Activated CD8-positive, alpha-beta T cell treated with anti-CD3 and anti-CD28 coated beads for 36 hours (primary cell): ENCODE measurements around the gene DCHS1. TPM values are rescaled to one million over a fixed set of nuclear protein-coding genes. Genes with fewer than 3 reads are reported as not detected.
A peak's percentile ranks its signal among the peaks of the same experiment; 100 is the strongest.

Source experiments
- ATAC-seq: fragments of 200-7000 bp; cut with Tn5 transposase; one replicate; pipeline ENCODE4 v1.10.0; 2021; ENCODE audit warnings: mild to moderate bottlenecking, moderate library complexity
- CTCF ChIA-PET: fragments of 350-600 bp; sonication (Branson Sonifier 250); formaldehyde crosslinking; loops from one replicate; lab custom pipeline; 2021; ENCODE audit warnings: antibody characterized with exemption; lab: Charles Lee
- POLR2A ChIA-PET: fragments of 350-600 bp; sonication (Branson Sonifier 250); formaldehyde crosslinking; loops from one replicate; lab custom pipeline; 2021; ENCODE audit warnings: antibody characterized with exemption; lab: Charles Lee
- DNase-seq: peaks from one replicate; pipeline ENCODE4 v3.0.0-alpha.2; 2020
- H3K27ac Mint-ChIP-seq: one replicate; pipeline ENCODE4 v1.8.0; 2021; ENCODE audit warnings: mild to moderate bottlenecking, mixed read lengths
- H3K27me3 Mint-ChIP-seq: one replicate; pipeline ENCODE4 v1.8.0; 2021; ENCODE audit warnings: mixed read lengths
- H3K36me3 Mint-ChIP-seq: one replicate; pipeline ENCODE4 v1.8.0; 2021; ENCODE audit warnings: low read depth, mixed read lengths
- H3K4me1 Mint-ChIP-seq: one replicate; pipeline ENCODE4 v1.8.0; 2021; ENCODE audit warnings: low read depth, mixed read lengths
- H3K4me3 Mint-ChIP-seq: one replicate; pipeline ENCODE4 v1.8.0; 2021; ENCODE audit warnings: mild to moderate bottlenecking, moderate library complexity, mixed read lengths
- H3K9me3 Mint-ChIP-seq: one replicate; pipeline ENCODE4 v1.8.0; 2021; ENCODE audit warnings: mixed read lengths
- CTCF ChIP-seq: fragments of 200-600 bp; IDR thresholded peaks from one replicate; pipeline ENCODE4 v1.8.0; 2022; ENCODE audit warnings: antibody characterized with exemption, mild to moderate bottlenecking
- intact Hi-C: fragments of 100-400 bp; cut with micrococcal nuclease; formaldehyde crosslinking; loops from one replicate; pipeline ENCODE4 v1.10.0; 2022
- total RNA-seq, 2 experiments: library from RNA; stranded (reverse); gene quantifications; one replicate each; pipeline ENCODE4 v1.2.3, GENCODE V29; 2021

The DCHS1 gene
- total RNA-seq, 2 experiments from 2014 or later = 1.6 TPM

- no peak for DNase-seq
- intact Hi-C loops = loop anchor here (10.0 kb wide), 1 partner anchor 133 kb away; no protein-coding TSS in a partner anchor
- H3K36me3 Mint-ChIP-seq = peaks cover 48% of the 10 kb centered on the region
- H3K27ac Mint-ChIP-seq = peak overlapping the region; percentile 92
- H3K4me3 Mint-ChIP-seq = no peak overlapping the region
- no peak for TF ChIP-seq CTCF
- H3K27me3 Mint-ChIP-seq = no peaks in the 10 kb centered on the region
- CTCF ChIA-PET = interaction anchor here (0.7 to 3.0 kb wide), 20 partner anchors 7 to 233 kb away, joined by 3 to 32 read pairs (median 4); partner anchors contain the start of genes ARFIP2, MRPL17 and TIMM10B
- POLR2A ChIA-PET = interaction anchor here (0.7 to 3.8 kb wide), 9 partner anchors 9 to 72 kb away, joined by 3 to 13 read pairs (median 5); partner anchors contain the start of genes ILK, MRPL17 and RRP8
- H3K4me1 Mint-ChIP-seq = peaks cover 42% of the 10 kb centered on the region
- no peak for ATAC-seq
- no peaks in the 10 kb centered on the region for H3K9me3 Mint-ChIP-seq
Observed at GRCh38 chr11:6611963-6612212, 43.7 kb downstream of the DCHS1 start.

DNA sequence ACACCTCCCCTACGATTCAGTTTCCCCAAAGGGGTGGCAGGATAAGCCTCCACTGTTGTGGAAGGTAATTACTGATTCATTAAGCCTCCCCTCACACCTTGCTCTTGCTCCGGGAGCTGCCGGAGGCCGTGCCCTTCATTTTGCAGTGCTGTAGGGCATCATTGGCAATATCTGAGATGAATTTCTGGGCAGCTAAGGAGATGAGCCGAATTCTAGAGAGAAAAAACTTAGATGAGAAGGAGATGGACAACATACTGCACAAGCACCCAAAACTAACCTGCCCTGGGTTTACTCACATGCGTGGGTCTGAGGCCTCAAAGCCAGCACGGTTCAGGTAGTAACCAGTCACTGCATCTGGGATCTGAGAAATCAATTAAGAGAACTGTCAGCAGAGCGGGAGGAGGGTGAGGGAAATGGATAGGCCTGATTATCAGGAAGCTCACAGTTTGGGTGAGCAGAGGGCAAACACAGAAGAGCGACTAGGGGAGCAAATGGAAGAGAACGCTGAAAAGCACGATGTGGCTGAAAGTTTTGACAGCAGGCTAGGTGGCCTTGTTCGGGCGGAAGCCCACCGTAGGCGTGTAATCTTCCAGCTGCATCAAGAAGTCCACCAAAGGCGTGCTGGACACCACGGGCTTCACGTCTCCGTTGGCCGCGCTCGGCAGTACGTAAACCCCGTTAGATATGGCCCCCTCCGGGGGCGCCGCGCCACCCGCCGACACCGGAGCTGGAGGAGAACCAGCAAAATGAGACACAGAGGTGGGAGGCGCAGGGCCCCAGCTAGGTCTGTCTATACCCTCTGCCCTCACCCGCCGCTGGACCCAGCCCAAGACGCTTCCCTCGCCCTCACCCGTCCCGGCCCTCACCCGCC is 44.3 kb downstream of the DCHS1 start:
- Mint-ChIP-seq H3K4me3 (no peak overlapping the region), H3K36me3 (peaks cover 51% of the 10 kb centered on the region), H3K27ac (peak overlapping the region; percentile 92), H3K9me3 (no peaks in the 10 kb centered on the region), H3K27me3 (no peaks in the 10 kb centered on the region), H3K4me1 (peaks cover 45% of the 10 kb centered on the region)
- ChIA-PET POLR2A (interaction anchor here (0.7 to 3.8 kb wide), 9 partner anchors 8 to 72 kb away, joined by 3 to 13 read pairs (median 5); partner anchors contain the start of genes ILK, MRPL17 and RRP8), CTCF (interaction anchor here (0.7 to 3.0 kb wide), 17 partner anchors 9 to 143 kb away, joined by 3 to 32 read pairs (median 4); partner anchors contain the start of genes ARFIP2, MRPL17 and TIMM10B)
- intact Hi-C loops = loop anchor here (10.0 kb wide), 1 partner anchor 133 kb away; no protein-coding TSS in a partner anchor
- ATAC-seq = peak; percentile 2
- DNase-seq = peak; percentile 40
- TF ChIP-seq CTCF = no peak

DNA sequence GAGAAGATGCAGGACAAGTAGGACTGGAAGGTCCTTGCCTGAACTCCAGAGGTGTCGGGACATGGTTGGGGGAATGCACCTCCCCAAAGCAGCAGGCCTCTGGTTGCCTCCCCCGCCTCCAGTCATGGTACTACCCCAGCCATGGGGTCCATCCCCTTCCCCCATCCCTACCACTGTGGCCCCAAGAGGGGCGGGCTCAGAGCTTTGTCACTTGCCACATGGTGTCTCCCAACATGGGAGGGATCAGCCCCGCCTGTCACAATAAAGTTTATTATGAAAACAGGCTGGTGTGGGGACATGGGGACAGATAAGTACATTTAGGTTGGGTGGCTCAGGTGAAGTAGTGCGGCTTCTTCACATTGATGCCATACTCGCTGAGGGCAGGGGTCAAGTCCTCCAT is 45.0 kb downstream of the DCHS1 start:
- POLR2A ChIA-PET = interaction anchor here (1.1 to 3.8 kb wide), 3 partner anchors 61 to 73 kb away, joined by 3 to 13 read pairs (median 6); partner anchors contain the start of gene MRPL17
- H3K4me1 Mint-ChIP-seq = peaks cover 50% of the 10 kb centered on the region
- H3K27me3 Mint-ChIP-seq = no peaks in the 10 kb centered on the region
- ATAC-seq (no peak), DNase-seq (no peak)
- intact Hi-C loops = loop anchor here (10.0 kb wide), 1 partner anchor 134 kb away; no protein-coding TSS in a partner anchor
- CTCF ChIA-PET = interaction anchor here (1.1 to 3.0 kb wide), 2 partner anchors 57 to 95 kb away, joined by 3 to 16 read pairs; no protein-coding TSS in a partner anchor
- no peaks in the 10 kb centered on the region for H3K9me3 Mint-ChIP-seq
- peaks cover 50% of the 10 kb centered on the region for H3K36me3 Mint-ChIP-seq
- H3K27ac Mint-ChIP-seq = peak overlapping the region; percentile 92
- no peak overlapping the region for H3K4me3 Mint-ChIP-seq
- no peak for TF ChIP-seq CTCF

DNA sequence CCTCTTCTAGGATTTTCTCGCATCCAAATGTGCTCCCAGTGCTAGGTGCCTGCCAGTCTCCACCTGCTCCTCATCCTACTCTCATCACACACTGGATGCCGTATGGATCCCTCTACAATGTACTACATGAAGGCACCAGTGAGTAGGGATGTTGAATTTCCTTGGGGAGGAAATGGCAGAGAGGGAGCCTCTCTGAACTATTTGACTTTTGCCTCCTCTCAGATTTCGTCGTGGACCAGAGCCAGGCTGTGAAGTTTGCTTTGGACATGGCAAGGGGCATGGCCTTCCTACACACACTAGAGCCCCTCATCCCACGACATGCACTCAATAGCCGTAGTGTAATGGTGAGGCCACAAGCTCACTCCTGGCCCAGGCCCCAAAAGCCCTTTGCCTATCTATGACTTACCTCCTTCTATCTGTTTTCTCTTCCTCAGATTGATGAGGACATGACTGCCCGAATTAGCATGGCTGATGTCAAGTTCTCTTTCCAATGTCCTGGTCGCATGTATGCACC is 46.0 kb downstream of the DCHS1 start:
- peak overlapping the region; percentile 67 for H3K27ac Mint-ChIP-seq
- ATAC-seq (no peak), DNase-seq (no peak)
- H3K27me3 Mint-ChIP-seq = no peaks in the 10 kb centered on the region
- TF ChIP-seq CTCF = no peak
- peaks cover 50% of the 10 kb centered on the region for H3K4me1 Mint-ChIP-seq
- ChIA-PET POLR2A (interaction anchor here (1.5 to 7.8 kb wide), 3 partner anchors 44 to 74 kb away, joined by 4 to 48 read pairs (median 13); partner anchors contain the start of gene MRPL17), CTCF (interaction anchor here (0.8 to 1.3 kb wide), 2 partner anchors 74 to 146 kb away, joined by 3 to 4 read pairs; partner anchors contain the start of gene MRPL17)
- peaks cover 49% of the 10 kb centered on the region for H3K36me3 Mint-ChIP-seq
- H3K9me3 Mint-ChIP-seq = no peaks in the 10 kb centered on the region
- H3K4me3 Mint-ChIP-seq = peak overlapping the region; percentile 20
- intact Hi-C loops = loop anchor here (10.0 kb wide), 3 partner anchors 45 to 215 kb away; partner anchors contain the start of genes DCHS1 and SMPD1
